ENCODE measurements around the gene SPANXN1.

DNA sequence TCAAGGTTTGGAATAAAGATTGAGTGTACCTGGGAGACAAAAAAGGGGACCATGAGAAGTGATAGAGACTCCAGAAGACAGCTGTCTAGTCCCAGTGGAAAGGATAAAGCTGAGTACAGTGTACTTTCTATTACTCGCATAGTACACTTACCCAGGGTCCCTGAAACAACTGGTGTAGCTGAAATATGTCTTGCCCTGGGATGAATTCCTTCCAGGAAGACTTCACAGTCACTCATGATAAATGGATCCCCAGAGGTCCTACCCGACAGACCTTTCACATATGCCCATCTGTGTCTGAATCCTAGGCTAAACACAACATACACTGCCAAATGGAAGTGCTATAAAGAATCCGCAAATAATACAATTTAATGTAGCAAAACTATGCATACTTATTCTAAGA, 48.2 kb upstream of the SPANXN1 start:
- TF ChIP-seq, protein P1, sequence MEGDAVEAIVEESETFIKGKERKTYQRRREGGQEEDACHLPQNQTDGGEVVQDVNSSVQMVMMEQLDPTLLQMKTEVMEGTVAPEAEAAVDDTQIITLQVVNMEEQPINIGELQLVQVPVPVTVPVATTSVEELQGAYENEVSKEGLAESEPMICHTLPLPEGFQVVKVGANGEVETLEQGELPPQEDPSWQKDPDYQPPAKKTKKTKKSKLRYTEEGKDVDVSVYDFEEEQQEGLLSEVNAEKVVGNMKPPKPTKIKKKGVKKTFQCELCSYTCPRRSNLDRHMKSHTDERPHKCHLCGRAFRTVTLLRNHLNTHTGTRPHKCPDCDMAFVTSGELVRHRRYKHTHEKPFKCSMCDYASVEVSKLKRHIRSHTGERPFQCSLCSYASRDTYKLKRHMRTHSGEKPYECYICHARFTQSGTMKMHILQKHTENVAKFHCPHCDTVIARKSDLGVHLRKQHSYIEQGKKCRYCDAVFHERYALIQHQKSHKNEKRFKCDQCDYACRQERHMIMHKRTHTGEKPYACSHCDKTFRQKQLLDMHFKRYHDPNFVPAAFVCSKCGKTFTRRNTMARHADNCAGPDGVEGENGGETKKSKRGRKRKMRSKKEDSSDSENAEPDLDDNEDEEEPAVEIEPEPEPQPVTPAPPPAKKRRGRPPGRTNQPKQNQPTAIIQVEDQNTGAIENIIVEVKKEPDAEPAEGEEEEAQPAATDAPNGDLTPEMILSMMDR (IDR thresholded peaks at IDR 0.05 in 2 of 3, conservative IDR thresholded peaks at IDR 0.05 in 1 of 3; ENCODE audit: control insufficient read depth in 2 of 3, extremely low read depth in 1 of 3, insufficient read depth in 1 of 3, low read depth in 3 of 3, low read length in 3 of 3), result no peak
- TF ChIP-seq MXI1 (IDR thresholded peaks at IDR 0.05; ENCODE audit: low read depth, low read length) (no peak), TAF1 (IDR thresholded peaks at IDR 0.05; ENCODE audit: borderline replicate concordance, low read depth, low read length) (no peak), POLR2AphosphoS2 (IDR thresholded peaks at IDR 0.05; ENCODE audit: low read depth, low read length) (no peak), POLR2A (IDR thresholded peaks at IDR 0.05; ENCODE audit: low read depth, low read length) (no peak), SP1 (IDR thresholded peaks at IDR 0.05; ENCODE audit: low read depth, low read length) (no peak), HCFC1 (IDR thresholded peaks at IDR 0.05; ENCODE audit: low read length) (no peak)
- TF ChIP-seq, protein P2, sequence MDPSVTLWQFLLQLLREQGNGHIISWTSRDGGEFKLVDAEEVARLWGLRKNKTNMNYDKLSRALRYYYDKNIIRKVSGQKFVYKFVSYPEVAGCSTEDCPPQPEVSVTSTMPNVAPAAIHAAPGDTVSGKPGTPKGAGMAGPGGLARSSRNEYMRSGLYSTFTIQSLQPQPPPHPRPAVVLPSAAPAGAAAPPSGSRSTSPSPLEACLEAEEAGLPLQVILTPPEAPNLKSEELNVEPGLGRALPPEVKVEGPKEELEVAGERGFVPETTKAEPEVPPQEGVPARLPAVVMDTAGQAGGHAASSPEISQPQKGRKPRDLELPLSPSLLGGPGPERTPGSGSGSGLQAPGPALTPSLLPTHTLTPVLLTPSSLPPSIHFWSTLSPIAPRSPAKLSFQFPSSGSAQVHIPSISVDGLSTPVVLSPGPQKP (IDR thresholded peaks at IDR 0.05; ENCODE audit: low read depth, low read length), result no peak

Measured in GM12878 (cell line).